CD8-positive, alpha-beta memory T cell (primary cell): Measurements from ENCODE around the gene KAZN. TPM values are rescaled to one million over a fixed set of nuclear protein-coding genes. Genes with fewer than 3 reads are reported as not detected.
A peak's percentile ranks its signal among the peaks of the same experiment; 100 is the strongest.

Experiments used
- CTCF ChIA-PET: fragments of 350-600 bp; sonication (Branson Sonifier 250); formaldehyde crosslinking; loops from one replicate; lab custom pipeline; 2021; ENCODE audit warnings: antibody characterized with exemption; lab: Charles Lee
- POLR2A ChIA-PET: fragments of 350-600 bp; sonication (Branson Sonifier 250); formaldehyde crosslinking; loops from one replicate; lab custom pipeline; 2021; ENCODE audit warnings: antibody characterized with exemption; lab: Charles Lee
- DNase-seq, 5 donors: peaks; one replicate each; pipeline versions ENCODE4 v3.0.0 to v3.0.0-alpha.2; 2020 to 2022; ENCODE audit warnings: mixed read lengths in 1 of 5
- H3K27ac ChIP-seq: one replicate; pipeline ENCODE4 v1.7.0; 2013; ENCODE audit warnings: low read depth, mild to moderate bottlenecking, low read length, moderate library complexity
- H3K27me3 ChIP-seq: 2 replicates; pipeline ENCODE4 v1.7.0; 2013; ENCODE audit warnings: low read length, mild to moderate bottlenecking; ENCODE audit not compliant: insufficient read depth, poor library complexity, severe bottlenecking
- H3K36me3 ChIP-seq: 2 replicates; pipeline ENCODE4 v1.7.0; 2013; ENCODE audit warnings: mild to moderate bottlenecking, low read length, moderate library complexity; ENCODE audit not compliant: insufficient read depth
- H3K4me1 ChIP-seq: 2 replicates; pipeline ENCODE4 v1.7.0; 2013; ENCODE audit warnings: mild to moderate bottlenecking, low read length, moderate library complexity; ENCODE audit not compliant: insufficient read depth
- H3K4me3 ChIP-seq: 2 replicates; pipeline ENCODE4 v1.7.0; 2013; ENCODE audit warnings: mild to moderate bottlenecking, low read length
- H3K9me3 ChIP-seq: 2 replicates; pipeline ENCODE4 v1.7.0; 2013; ENCODE audit warnings: mild to moderate bottlenecking, low read length
- H3K27ac Mint-ChIP-seq, 8 donors: one replicate each; pipeline ENCODE4 v1.8.0; 2020 to 2021; ENCODE audit warnings: mixed read lengths in 8 of 8, mild to moderate bottlenecking in 6 of 8, inconsistent platforms in 3 of 8, moderate library complexity in 3 of 8
- H3K27me3 Mint-ChIP-seq, 2 donors: one replicate each; pipeline ENCODE4 v1.8.0; 2020 to 2021; ENCODE audit warnings: mixed read lengths in 2 of 2, mild to moderate bottlenecking in 1 of 2, moderate library complexity in 1 of 2
- H3K36me3 Mint-ChIP-seq, 3 donors: one replicate each; pipeline ENCODE4 v1.8.0; 2020 to 2021; ENCODE audit warnings: mixed read lengths in 3 of 3, inconsistent platforms in 1 of 3, mild to moderate bottlenecking in 1 of 3
- H3K4me1 Mint-ChIP-seq, 3 donors: one replicate each; pipeline ENCODE4 v1.8.0; 2020 to 2021; ENCODE audit warnings: mixed read lengths in 3 of 3, inconsistent platforms in 1 of 3, mild to moderate bottlenecking in 1 of 3
- H3K4me3 Mint-ChIP-seq, 7 donors: one replicate each; pipeline ENCODE4 v1.8.0; 2020 to 2021; ENCODE audit warnings: mixed read lengths in 7 of 7, mild to moderate bottlenecking in 6 of 7, moderate library complexity in 4 of 7, inconsistent platforms in 2 of 7
- H3K9me3 Mint-ChIP-seq, 5 donors: one replicate each; pipeline ENCODE4 v1.8.0; 2020 to 2022; ENCODE audit warnings: mixed read lengths in 5 of 5, mild to moderate bottlenecking in 3 of 5, moderate library complexity in 2 of 5, inconsistent platforms in 1 of 5
- polyA plus RNA-seq: library from polyadenylated mRNA; unstranded; fragments of 300-500 nt; fragmentation: Illumina TruSeq; gene quantifications from one replicate; pipeline ENCODE4 v1.2.3, GENCODE V29; 2021
- total RNA-seq, 2 experiments: library from RNA; stranded (reverse); gene quantifications; one replicate each; pipeline ENCODE4 v1.2.3, GENCODE V29; 2021

The KAZN gene
- total and polyA plus RNA-seq, 3 experiments from 2014 or later: 0.15 to 0.35 (median 0.18) TPM

DNA sequence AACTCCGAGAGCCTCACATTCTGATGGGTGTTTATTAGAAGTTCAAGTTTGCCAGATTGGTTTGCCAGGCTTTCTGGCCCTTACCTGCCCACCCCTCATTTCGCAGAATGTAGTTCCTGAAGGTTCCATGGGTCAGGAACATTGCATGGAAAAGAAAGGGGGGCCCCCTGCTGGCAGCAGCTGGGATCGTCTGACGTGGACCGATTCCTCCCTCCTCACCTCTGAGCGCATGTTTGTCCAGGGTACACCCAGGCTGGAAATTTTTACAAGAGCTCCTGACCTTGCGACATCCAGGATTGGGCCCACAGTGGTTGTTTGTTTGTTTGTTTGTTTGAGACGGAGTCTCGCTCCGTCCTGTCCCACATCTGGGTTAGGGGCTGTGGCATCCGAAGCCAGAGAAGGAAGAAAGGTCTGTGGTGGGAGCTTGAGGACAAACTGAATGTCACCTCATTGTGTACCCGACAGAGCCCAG lies 429.1 kb downstream of the KAZN start:
- no peak for DNase-seq
- ChIA-PET POLR2A (no interaction called here), CTCF (interaction anchor here (0.6 kb wide), 1 partner anchor 50 kb away, joined by 3 read pairs; no protein-coding TSS in a partner anchor)
- H3K9me3 ChIP-seq: no peaks in the 10 kb centered on the region
- Mint-ChIP-seq H3K4me3 (no peak overlapping the region), H3K27me3 (peaks cover 5 to 8% of the 10 kb centered on the region in 2 donors), H3K4me1 (no peaks in the 10 kb centered on the region), H3K36me3 (no peaks in the 10 kb centered on the region), H3K27ac (no peak overlapping the region), H3K9me3 (no peaks in the 10 kb centered on the region)
- H3K27me3 ChIP-seq: no peaks in the 10 kb centered on the region
- no peaks in the 10 kb centered on the region for H3K36me3 ChIP-seq
- no peak overlapping the region for H3K27ac ChIP-seq
- H3K4me1 ChIP-seq: no peaks in the 10 kb centered on the region
- no peak overlapping the region for H3K4me3 ChIP-seq

DNA sequence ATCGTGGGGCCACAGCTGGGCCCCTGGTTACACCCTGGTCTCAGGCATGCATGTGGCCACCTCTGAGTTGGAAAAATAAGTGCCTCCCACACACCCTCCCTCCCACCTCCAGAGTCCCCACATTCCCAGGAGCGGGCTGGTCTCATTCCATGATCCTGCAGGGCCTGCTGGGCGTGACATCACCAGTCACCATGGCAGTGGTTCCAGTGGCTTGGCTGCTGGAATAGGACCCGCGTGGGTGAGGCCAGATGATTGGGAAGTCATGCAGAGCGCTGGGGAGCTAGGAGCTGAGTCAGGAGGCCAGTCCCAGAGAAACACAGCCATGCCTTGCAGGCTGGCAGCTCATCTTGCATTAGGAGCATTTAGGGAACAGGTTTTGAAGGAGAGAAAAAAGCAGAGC lies 429.6 kb downstream of the KAZN start:
- no peaks in the 10 kb centered on the region for H3K27me3 ChIP-seq
- H3K27ac ChIP-seq: no peak overlapping the region
- no peaks in the 10 kb centered on the region for H3K9me3 Mint-ChIP-seq
- no peaks in the 10 kb centered on the region for H3K36me3 Mint-ChIP-seq
- POLR2A ChIA-PET: no interaction called here
- H3K4me1 ChIP-seq: no peaks in the 10 kb centered on the region
- no peak for DNase-seq
- no peaks in the 10 kb centered on the region for H3K36me3 ChIP-seq
- no peak overlapping the region for H3K27ac Mint-ChIP-seq
- no peak overlapping the region for H3K4me3 Mint-ChIP-seq
- CTCF ChIA-PET: interaction anchor here (0.6 kb wide), 1 partner anchor 50 kb away, joined by 3 read pairs; no protein-coding TSS in a partner anchor
- no peaks in the 10 kb centered on the region for H3K9me3 ChIP-seq
- peaks cover 5 to 8% of the 10 kb centered on the region in 2 donors for H3K27me3 Mint-ChIP-seq
- H3K4me1 Mint-ChIP-seq: no peaks in the 10 kb centered on the region
- no peak overlapping the region for H3K4me3 ChIP-seq

- Mint-ChIP-seq H3K9me3 (no peaks in the 10 kb centered on the region), H3K27me3 (peaks cover 5 to 8% of the 10 kb centered on the region in 2 donors), H3K36me3 (no peaks in the 10 kb centered on the region), H3K27ac (no peak overlapping the region), H3K4me1 (peaks cover 0 to 2% (median under 1%) of the 10 kb centered on the region in 3 donors), H3K4me3 (no peak overlapping the region)
- DNase-seq: no peak
- Histone ChIP-seq H3K4me1 (no peaks in the 10 kb centered on the region), H3K27me3 (no peaks in the 10 kb centered on the region), H3K36me3 (no peaks in the 10 kb centered on the region), H3K4me3 (no peak overlapping the region), H3K9me3 (no peaks in the 10 kb centered on the region), H3K27ac (no peak overlapping the region)
- ChIA-PET CTCF (no interaction called here), POLR2A (no interaction called here)
Measured at GRCh38 chr1:15028616-15029015, 430.1 kb downstream of the KAZN start.

DNA sequence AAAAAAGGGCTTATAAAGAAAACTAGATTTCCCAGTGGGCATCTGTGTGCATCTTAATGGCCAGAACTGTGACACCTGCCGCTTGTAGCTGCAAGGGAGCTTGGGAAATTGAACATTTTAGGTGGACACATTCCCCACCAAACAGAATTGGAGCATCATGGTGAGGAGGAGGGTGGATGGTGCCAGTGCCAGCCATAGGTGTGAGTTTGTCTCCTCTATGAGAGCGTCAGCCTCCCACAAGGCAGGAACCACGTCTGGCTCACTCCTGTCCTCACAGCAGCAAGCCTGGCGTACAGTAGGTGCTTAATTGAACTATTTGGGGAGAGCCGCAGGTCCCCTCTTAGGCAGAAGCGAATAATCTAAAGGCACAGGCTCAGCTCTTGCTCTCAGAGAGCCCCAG lies 430.6 kb downstream of the KAZN start:
- no peak overlapping the region for H3K4me3 Mint-ChIP-seq

GRCh38 chr1:15029786-15030185 lies 431.3 kb downstream of the KAZN start:
- Mint-ChIP-seq H3K4me3 (no peak overlapping the region), H3K36me3 (no peaks in the 10 kb centered on the region), H3K27me3 (peaks cover 5 to 12% of the 10 kb centered on the region in 2 donors), H3K9me3 (no peaks in the 10 kb centered on the region), H3K27ac (no peak overlapping the region), H3K4me1 (peaks cover 0 to 7% (median 6%) of the 10 kb centered on the region in 3 donors)
- DNase-seq: no peak
- Histone ChIP-seq H3K27me3 (no peaks in the 10 kb centered on the region), H3K4me1 (no peaks in the 10 kb centered on the region), H3K27ac (no peak overlapping the region), H3K4me3 (no peak overlapping the region), H3K36me3 (no peaks in the 10 kb centered on the region), H3K9me3 (no peaks in the 10 kb centered on the region)
- ChIA-PET CTCF (no interaction called here), POLR2A (no interaction called here)

More for the DNA sequence above, 430.6 kb downstream of the KAZN start:
- no peak overlapping the region for H3K27ac ChIP-seq
- no peak overlapping the region for H3K4me3 ChIP-seq
- DNase-seq: no peak
- no peaks in the 10 kb centered on the region for H3K36me3 ChIP-seq
- no peaks in the 10 kb centered on the region for H3K9me3 ChIP-seq
- no peaks in the 10 kb centered on the region for H3K36me3 Mint-ChIP-seq
- H3K27ac Mint-ChIP-seq: no peak overlapping the region
- H3K27me3 Mint-ChIP-seq: peaks cover 5 to 10% of the 10 kb centered on the region in 2 donors
- POLR2A ChIA-PET: no interaction called here
- H3K27me3 ChIP-seq: no peaks in the 10 kb centered on the region
- no peaks in the 10 kb centered on the region for H3K4me1 ChIP-seq
- CTCF ChIA-PET: no interaction called here
- H3K9me3 Mint-ChIP-seq: no peaks in the 10 kb centered on the region
- peaks cover 0 to 5% (median 4%) of the 10 kb centered on the region in 3 donors for H3K4me1 Mint-ChIP-seq

GRCh38 chr1:15031251-15031933 lies 432.9 kb downstream of the KAZN start:
- ChIA-PET POLR2A (no interaction called here), CTCF (no interaction called here)
- Mint-ChIP-seq H3K36me3 (no peaks in the 10 kb centered on the region), H3K4me3 (no peak overlapping the region), H3K4me1 (peaks cover 0 to 7% (median 6%) of the 10 kb centered on the region in 3 donors), H3K9me3 (no peaks in the 10 kb centered on the region), H3K27ac (no peak overlapping the region), H3K27me3 (peaks cover 4 to 12% of the 10 kb centered on the region in 2 donors)
- H3K27ac ChIP-seq: no peak overlapping the region
- H3K9me3 ChIP-seq: no peaks in the 10 kb centered on the region
- H3K27me3 ChIP-seq: no peaks in the 10 kb centered on the region
- H3K4me1 ChIP-seq: no peaks in the 10 kb centered on the region
- H3K4me3 ChIP-seq: no peak overlapping the region
- H3K36me3 ChIP-seq: no peaks in the 10 kb centered on the region
- no peak for DNase-seq

- ChIA-PET CTCF (interaction anchor here (1.4 kb wide), 1 partner anchor 14 kb away, joined by 4 read pairs; no protein-coding TSS in a partner anchor), POLR2A (no interaction called here)
- Histone ChIP-seq H3K27ac (no peak overlapping the region), H3K36me3 (no peaks in the 10 kb centered on the region), H3K9me3 (no peaks in the 10 kb centered on the region), H3K4me1 (no peaks in the 10 kb centered on the region), H3K27me3 (no peaks in the 10 kb centered on the region), H3K4me3 (no peak overlapping the region)
- DNase-seq: no peak
- H3K9me3 Mint-ChIP-seq: no peaks in the 10 kb centered on the region
- peaks cover 0 to 7% (median 6%) of the 10 kb centered on the region in 3 donors for H3K4me1 Mint-ChIP-seq
- H3K27me3 Mint-ChIP-seq: peaks cover 4 to 10% of the 10 kb centered on the region in 2 donors
- no peaks in the 10 kb centered on the region for H3K36me3 Mint-ChIP-seq
- H3K27ac Mint-ChIP-seq: no peak overlapping the region
- no peak overlapping the region for H3K4me3 Mint-ChIP-seq
Measured at GRCh38 chr1:15033264-15033663, 434.8 kb downstream of the KAZN start.

- Mint-ChIP-seq H3K9me3 (no peaks in the 10 kb centered on the region), H3K4me1 (peaks cover 0 to 7% (median 6%) of the 10 kb centered on the region in 3 donors), H3K4me3 (no peak overlapping the region), H3K36me3 (no peaks in the 10 kb centered on the region), H3K27me3 (peaks cover 2 to 4% of the 10 kb centered on the region in 2 donors), H3K27ac (peak overlapping the region in 1 of 8 donors; percentile 68)
- DNase-seq: no peak
- CTCF ChIA-PET: no interaction called here
- H3K4me1 ChIP-seq: no peaks in the 10 kb centered on the region
- no peak overlapping the region for H3K4me3 ChIP-seq
- POLR2A ChIA-PET: no interaction called here
- H3K9me3 ChIP-seq: no peaks in the 10 kb centered on the region
- no peak overlapping the region for H3K27ac ChIP-seq
- H3K36me3 ChIP-seq: no peaks in the 10 kb centered on the region
- no peaks in the 10 kb centered on the region for H3K27me3 ChIP-seq
Measured at GRCh38 chr1:15034656-15035055, 436.2 kb downstream of the KAZN start.
